Progenitor cell of endocrine pancreas (in vitro differentiated cells): ENCODE data around the gene SAT2. TPM values are rescaled to one million over a fixed set of nuclear protein-coding genes. Genes with fewer than 3 reads are reported as not detected.

ENCODE experiments used
- DNase-seq: peaks from one replicate; pipeline ENCODE4 v3.0.0; 2021; ENCODE audit warnings: low spot score; ENCODE audit not compliant: unreplicated experiment
- H3K27ac Mint-ChIP-seq: 2 replicates; pipeline ENCODE4 v1.8.0; 2021; ENCODE audit warnings: mild to moderate bottlenecking, moderate library complexity, mixed read lengths
- H3K27me3 Mint-ChIP-seq: 2 replicates; pipeline ENCODE4 v1.8.0; 2021; ENCODE audit warnings: mixed read lengths
- H3K36me3 Mint-ChIP-seq: 2 replicates; pipeline ENCODE4 v1.8.0; 2022; ENCODE audit warnings: mixed read lengths; ENCODE audit not compliant: insufficient read depth
- H3K4me1 Mint-ChIP-seq: 2 replicates; pipeline ENCODE4 v1.8.0; 2021; ENCODE audit warnings: low read depth, mixed read lengths
- H3K4me3 Mint-ChIP-seq: 2 replicates; pipeline ENCODE4 v1.8.0; 2021; ENCODE audit warnings: low read depth, mild to moderate bottlenecking, moderate library complexity, mixed read lengths
- H3K9me3 Mint-ChIP-seq: 2 replicates; pipeline ENCODE4 v1.8.0; 2021; ENCODE audit warnings: low read depth, mixed read lengths
- CTCF ChIP-seq: fragments of 200-600 bp; sonication (generic); IDR thresholded peaks from one replicate; pipeline ENCODE4 v1.5.0; 2021; ENCODE audit warnings: antibody characterized with exemption, mild to moderate bottlenecking; ENCODE audit not compliant: unreplicated experiment
- total RNA-seq: library from RNA; stranded (reverse); gene quantifications from 2 replicates; pipeline ENCODE4 v1.2.1, GENCODE V29; 2021

SAT2 gene
- total RNA-seq, 1 donor from 2014 or later: 108 TPM

DNA sequence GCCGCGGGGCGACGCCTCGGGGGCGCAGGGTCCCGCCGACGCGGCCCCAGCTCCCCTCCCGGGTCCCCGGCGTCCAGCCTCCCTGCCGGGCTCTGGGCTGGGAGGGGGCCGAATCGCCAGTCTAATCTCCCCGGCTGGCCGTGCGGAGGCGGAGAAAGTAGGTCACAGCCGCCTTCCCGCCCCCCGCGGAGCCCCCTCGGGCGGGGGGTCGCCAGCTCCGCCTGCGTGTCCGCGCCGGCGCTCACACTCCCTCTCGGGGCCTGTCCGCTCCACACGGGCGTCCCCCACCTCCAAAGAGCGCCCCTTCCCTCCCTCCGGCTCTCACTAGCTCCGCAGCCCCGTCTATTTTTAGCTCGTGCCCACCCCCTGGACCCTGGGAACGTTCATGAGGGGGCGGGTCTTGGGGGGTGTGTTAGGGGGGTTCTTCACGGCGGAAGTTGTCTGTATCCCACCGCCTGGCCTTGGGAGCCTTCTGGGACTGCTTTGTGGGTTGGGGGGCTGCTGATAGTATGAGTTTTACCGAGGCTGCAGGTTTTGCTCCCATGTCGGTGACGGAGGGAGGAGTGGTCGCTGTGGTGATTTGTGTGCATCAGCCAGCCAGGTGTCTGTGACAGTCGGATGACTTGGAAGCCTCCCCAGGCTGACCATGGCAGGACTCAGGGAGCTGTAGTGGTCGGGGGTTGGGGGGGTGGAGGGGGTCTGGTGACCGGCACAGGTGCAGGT is 24.2 kb upstream of the SAT2 start:
- peaks cover 64% of the 10 kb centered on the region for H3K27me3 Mint-ChIP-seq
- peak; percentile 24 for TF ChIP-seq CTCF
- H3K4me3 Mint-ChIP-seq: peak overlapping the region; percentile 72
- H3K9me3 Mint-ChIP-seq: no peaks in the 10 kb centered on the region
- no peak for DNase-seq
- no peaks in the 10 kb centered on the region for H3K36me3 Mint-ChIP-seq
- peaks cover 11% of the 10 kb centered on the region for H3K4me1 Mint-ChIP-seq
- no peak overlapping the region for H3K27ac Mint-ChIP-seq

- H3K27me3 Mint-ChIP-seq: peaks cover 66% of the 10 kb centered on the region
- no peak for DNase-seq
- peaks cover 11% of the 10 kb centered on the region for H3K4me1 Mint-ChIP-seq
- no peaks in the 10 kb centered on the region for H3K36me3 Mint-ChIP-seq
- H3K27ac Mint-ChIP-seq: no peak overlapping the region
- TF ChIP-seq CTCF: no peak
- H3K4me3 Mint-ChIP-seq: peak overlapping the region; percentile 72
- H3K9me3 Mint-ChIP-seq: no peaks in the 10 kb centered on the region
Observed at GRCh38 chr17:7651097-7651664, 23.6 kb upstream of the SAT2 start.

DNA sequence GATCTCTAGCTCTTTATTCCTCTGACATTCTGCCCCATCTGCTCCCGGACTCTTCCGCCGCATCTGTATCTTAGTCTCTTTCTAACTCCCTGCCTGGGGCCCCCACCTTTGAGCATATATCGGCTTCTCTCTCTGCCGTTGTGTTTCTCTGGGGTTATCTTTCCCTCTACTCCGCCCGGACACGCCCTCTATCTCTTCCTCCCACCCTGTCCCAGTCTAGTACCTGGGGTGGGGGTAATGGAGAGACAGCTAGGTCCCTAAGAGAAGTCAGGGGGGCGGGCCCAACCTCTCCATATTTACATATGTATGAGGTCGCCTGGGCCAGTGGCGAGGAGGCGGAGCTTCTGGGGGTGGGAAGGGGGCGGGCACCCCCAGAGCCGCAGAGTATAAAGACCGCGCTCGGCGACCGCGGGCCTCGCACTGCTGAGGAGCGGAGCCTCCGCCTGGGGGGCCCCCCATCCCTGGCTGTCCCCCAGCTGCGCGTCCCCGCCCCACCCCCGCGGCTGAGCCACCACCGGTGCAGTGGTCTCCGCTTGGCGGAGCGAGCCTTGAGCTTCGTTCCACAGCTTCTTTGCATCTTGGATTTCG is 23.0 kb upstream of the SAT2 start, which contains the start of gene ATP1B2:
Gene ATP1B2 (plus strand): TSS at position 418 of the 588 bp plus-strand sequence. CDS start 593 bp downstream, outside the sequence.
- DNase-seq: peak; percentile 41
- peaks cover 11% of the 10 kb centered on the region for H3K4me1 Mint-ChIP-seq
- no peaks in the 10 kb centered on the region for H3K36me3 Mint-ChIP-seq
- TF ChIP-seq CTCF: no peak
- H3K27me3 Mint-ChIP-seq: peaks cover 67% of the 10 kb centered on the region
- no peaks in the 10 kb centered on the region for H3K9me3 Mint-ChIP-seq
- peak within 1 kb of the TSS; percentile 2 for H3K27ac Mint-ChIP-seq
- peak within 1 kb of the TSS; percentile 72 for H3K4me3 Mint-ChIP-seq

GRCh38 chr17:7647018-7647417 is 19.4 kb upstream of the SAT2 start:
- TF ChIP-seq CTCF: no peak
- Mint-ChIP-seq H3K27ac (no peak overlapping the region), H3K4me3 (no peak overlapping the region), H3K27me3 (peaks cover 38% of the 10 kb centered on the region), H3K4me1 (peaks cover 11% of the 10 kb centered on the region), H3K36me3 (no peaks in the 10 kb centered on the region), H3K9me3 (no peaks in the 10 kb centered on the region)
- no peak for DNase-seq

- no peak for DNase-seq
Observed at GRCh38 chr17:7646457-7646856, 18.8 kb upstream of the SAT2 start.

More at GRCh38 chr17:7646457-7646856, 18.8 kb upstream of the SAT2 start:
- Mint-ChIP-seq H3K4me1 (peaks cover 11% of the 10 kb centered on the region), H3K9me3 (no peaks in the 10 kb centered on the region), H3K27me3 (peaks cover 40% of the 10 kb centered on the region), H3K27ac (no peak overlapping the region), H3K36me3 (no peaks in the 10 kb centered on the region), H3K4me3 (no peak overlapping the region)
- TF ChIP-seq CTCF: no peak
